ENCODE measurements around the gene ALDH9A1.

The ALDH9A1 gene

DNA sequence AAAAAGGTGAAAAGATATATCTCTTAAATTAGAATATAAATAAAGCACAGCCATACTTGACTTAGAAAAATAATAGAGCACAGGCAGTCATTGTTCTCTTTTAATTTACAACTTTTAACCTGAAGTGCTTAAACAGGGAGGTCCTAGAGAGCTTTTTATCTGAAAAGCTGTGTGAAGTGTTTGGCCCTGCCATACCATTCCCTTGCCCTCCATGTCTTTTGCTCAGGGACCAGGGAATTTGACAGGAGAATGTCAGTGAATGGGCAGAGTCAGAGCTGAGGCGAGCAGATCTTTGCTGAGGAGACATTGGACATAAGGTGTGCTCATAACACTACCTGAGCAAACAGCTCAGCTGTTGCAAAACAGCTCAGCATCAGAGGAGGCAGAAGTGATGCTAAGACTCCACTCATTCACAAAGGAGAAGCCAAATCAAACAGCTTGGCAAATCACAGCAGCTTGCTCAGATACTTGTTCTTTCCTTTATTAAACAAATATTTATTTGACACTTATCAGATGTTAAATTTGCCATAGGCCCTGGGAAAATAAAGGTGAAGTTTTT is 82.2 kb downstream of the ALDH9A1 start:
- DNase-seq = no peak

Data from NCI-H2227 treated with DMSO at 0.1 percent for 48 hours (cell line).